SK-N-SH (cell line): ENCODE data around the gene NTM. TPM values are rescaled to one million over a fixed set of nuclear protein-coding genes. Genes with fewer than 3 reads are reported as not detected.

Experiments
- CTCF ChIA-PET: fragments of 300-600, 350-600 bp; formaldehyde crosslinking; extraction: SDS; loops from one replicate; lab custom pipeline; 2021; lab: Yijun Ruan, JAX
- POLR2A ChIA-PET: fragments of 350-600 bp; sonication (Branson Sonifier 250); formaldehyde crosslinking; extraction: SDS; loops from one replicate; lab custom pipeline; 2020; ENCODE audit warnings: antibody characterized with exemption, inconsistent platforms; lab: Yijun Ruan, JAX
- DNase-seq: peaks from one replicate; pipeline ENCODE4 v3.0.0; 2012
- H2AFZ ChIP-seq: fragments of 200-600 bp; sonication (generic); 2 replicates; pipeline ENCODE4 v1.8.1; 2016; ENCODE audit warnings: antibody characterized with exemption, mild to moderate bottlenecking, low read depth
- H3F3A ChIP-seq: fragments of 200-600 bp; sonication (generic); replicated peaks from 2 replicates; pipeline ENCODE3; 2016; ENCODE audit warnings: antibody characterized with exemption, mild to moderate bottlenecking; ENCODE audit not compliant: insufficient read depth
- H3K27ac ChIP-seq, 2 experiments: fragments of 200-500 bp in 1 of 2; fragments of 200-600 bp in 1 of 2; sonication (Bioruptor generic) in 1 of 2; sonication (generic), shearing (Covaris generic) in 1 of 2; 2 replicates each; pipeline versions ENCODE4 v1.5.1 to v1.6.1; 2014 to 2016; ENCODE audit warnings: low read depth in 2 of 2, inconsistent platforms in 1 of 2, low read length in 1 of 2, mild to moderate bottlenecking in 1 of 2, mixed read lengths in 1 of 2
- H3K27me3 ChIP-seq: fragments of 200-600 bp; sonication (generic), shearing (Covaris generic); 2 replicates; pipeline ENCODE4 v1.6.1; 2016; ENCODE audit warnings: mixed run types; ENCODE audit not compliant: insufficient read depth
- H3K36me3 ChIP-seq, 2 experiments: fragments of 200-500 bp in 1 of 2; fragments of 200-600 bp in 1 of 2; sonication (Bioruptor generic) in 1 of 2; sonication (generic) in 1 of 2; replicated peaks in 1 of 2; 2 replicates each; pipeline versions ENCODE3 to v1.5.1; 2014 to 2016; ENCODE audit warnings: low read length in 1 of 2, mild to moderate bottlenecking in 1 of 2; ENCODE audit not compliant: insufficient read depth in 2 of 2, control insufficient read depth in 1 of 2
- H3K4me1 ChIP-seq, 2 experiments: fragments of 200-500 bp in 1 of 2; fragments of 200-600 bp in 1 of 2; sonication (Bioruptor generic) in 1 of 2; sonication (generic), shearing (Covaris generic) in 1 of 2; 2 replicates each; pipeline versions ENCODE4 v1.5.1 to v1.6.1; 2014 to 2016; ENCODE audit warnings: low read depth in 1 of 2, low read length in 1 of 2, mixed run types in 1 of 2; ENCODE audit not compliant: insufficient read depth in 2 of 2, control insufficient read depth in 1 of 2
- H3K4me2 ChIP-seq: fragments of 200-600 bp; sonication (generic), shearing (Covaris generic); 2 replicates; pipeline ENCODE4 v1.6.1; 2017; ENCODE audit warnings: mixed run types
- H3K4me3 ChIP-seq, 2 experiments: fragments of 200-500 bp in 1 of 2; fragments of 200-600 bp in 1 of 2; sonication (Bioruptor generic) in 1 of 2; sonication (generic), shearing (Covaris generic) in 1 of 2; 2 replicates each; pipeline versions ENCODE4 v1.5.1 to v1.8.1; 2014 to 2016; ENCODE audit warnings: low read depth in 2 of 2, inconsistent platforms in 1 of 2, low read length in 1 of 2, mild to moderate bottlenecking in 1 of 2, mixed read lengths in 1 of 2, moderate library complexity in 1 of 2
- H3K79me2 ChIP-seq: fragments of 200-600 bp; sonication (generic); 2 replicates; pipeline ENCODE4 v1.8.1; 2017; ENCODE audit warnings: mild to moderate bottlenecking; ENCODE audit not compliant: insufficient read depth
- H3K9ac ChIP-seq: fragments of 200-600 bp; sonication (generic); 2 replicates; pipeline ENCODE4 v1.6.1; 2017; ENCODE audit warnings: mixed run types
- H3K9me2 ChIP-seq: fragments of 200-600 bp; sonication (generic); 2 replicates; pipeline ENCODE4 v1.6.1; 2017; ENCODE audit warnings: mixed run types
- H3K9me3 ChIP-seq: fragments of 200-600 bp; sonication (generic); 2 replicates; pipeline ENCODE4 v1.6.1; 2017; ENCODE audit warnings: mixed run types, mild to moderate bottlenecking, moderate library complexity
- H4K20me1 ChIP-seq: fragments of 200-600 bp; sonication (generic); 2 replicates; pipeline ENCODE4 v1.6.1; 2017; ENCODE audit warnings: mild to moderate bottlenecking, mixed run types; ENCODE audit not compliant: insufficient read depth
- CHD2 ChIP-seq: fragments of 150-350 bp; IDR thresholded peaks from 2 replicates; pipeline ENCODE4 v1.6.1; 2018; ENCODE audit warnings: low read length; ENCODE audit not compliant: partially characterized antibody
- ELF1 ChIP-seq: IDR thresholded peaks from 2 replicates; pipeline ENCODE4 v1.4.0; 2012
- EZH2phosphoT487 ChIP-seq: fragments of 200-600 bp; sonication (generic); IDR thresholded peaks from 2 replicates; pipeline ENCODE4 v1.6.1; 2017; ENCODE audit warnings: low read depth, mixed run types, mild to moderate bottlenecking, antibody characterized with exemption, moderate library complexity, borderline replicate concordance
- FOSL2 ChIP-seq: IDR thresholded peaks from 2 replicates; pipeline ENCODE4 v1.4.0; 2012; ENCODE audit warnings: low read depth, mild to moderate bottlenecking, moderate library complexity, borderline replicate concordance
- FOXJ3 ChIP-seq: sonication (generic); formaldehyde crosslinking; IDR thresholded peaks from 2 replicates; pipeline ENCODE4 v1.5.1; 2020; ENCODE audit warnings: mild to moderate bottlenecking, missing genetic modification reagents
- FOXM1 ChIP-seq: IDR thresholded peaks from 2 replicates; pipeline ENCODE4 v1.4.0; 2012; ENCODE audit warnings: low read depth, mild to moderate bottlenecking
- NFIC ChIP-seq: IDR thresholded peaks from 2 replicates; pipeline ENCODE4 v1.4.0; 2012; ENCODE audit warnings: borderline replicate concordance
- POLR2AphosphoS5 ChIP-seq: IDR thresholded peaks from 2 replicates; pipeline ENCODE4 v1.6.1; 2012; ENCODE audit warnings: low read depth, low read length
- RAD21 ChIP-seq: IDR thresholded peaks from 2 replicates; pipeline ENCODE4 v1.6.1; 2012; ENCODE audit warnings: mild to moderate bottlenecking, low read length
- RFX5 ChIP-seq: IDR thresholded peaks from 2 replicates; pipeline ENCODE4 v1.6.1; 2012; ENCODE audit warnings: mild to moderate bottlenecking, improper control_type of control experiment, low read length
- RXRA ChIP-seq: IDR thresholded peaks from 2 replicates; pipeline ENCODE4 v1.4.0; 2012; ENCODE audit warnings: low read depth, mild to moderate bottlenecking, borderline replicate concordance
- SIN3A ChIP-seq: IDR thresholded peaks from 2 replicates; pipeline ENCODE4 v1.6.1; 2012; ENCODE audit warnings: low read depth, mild to moderate bottlenecking, low read length, moderate library complexity, borderline replicate concordance
- SMC3 ChIP-seq: IDR thresholded peaks from 2 replicates; pipeline ENCODE4 v1.6.1; 2012; ENCODE audit warnings: low read depth, low read length, improper control_type of control experiment
- TCF12 ChIP-seq: IDR thresholded peaks from 2 replicates; pipeline ENCODE4 v1.4.0; 2012
- USF1 ChIP-seq: IDR thresholded peaks from 2 replicates; pipeline ENCODE4 v1.4.0; 2012; ENCODE audit warnings: low read depth, borderline replicate concordance
- ZBTB33 ChIP-seq: IDR thresholded peaks from 2 replicates; pipeline ENCODE4 v1.4.0; 2012; ENCODE audit warnings: low read depth, borderline replicate concordance
- WGBS: methylation state at CpG from one replicate; pipeline ENCODE4 v1.1.6; 2017; ENCODE audit warnings: low lambda C conversion rate; 5-methylcytosine and 5-hydroxymethylcytosine counted together
- polyA plus RNA-seq, 3 experiments: library from polyadenylated mRNA; depleted of rRNA; stranded (reverse); fragments of >200 nt; gene quantifications; 2 replicates each; pipeline ENCODE4 v1.2.3, GENCODE V29; 2012
- TF ChIP-seq, protein P1 (sequence below): IDR thresholded peaks from 2 replicates; pipeline ENCODE4 v1.4.0; 2012; ENCODE audit warnings: low read depth
- TF ChIP-seq, protein P2 (sequence below): fragments of 150-350 bp; IDR thresholded peaks from 2 replicates; pipeline ENCODE4 v1.6.1; 2016; ENCODE audit warnings: mild to moderate bottlenecking, low read depth, low read length

Gene NTM
- polyA plus RNA-seq, 1 of the 3 experiments (the other 2 are of a cell fraction) = 20.0 TPM

GRCh38 chr11:132373405-132374143, 1003.2 kb downstream of the NTM start:
- no peak overlapping the region for H3K4me3 ChIP-seq
- no peaks in the 10 kb centered on the region for H3K4me1 ChIP-seq
- H3F3A ChIP-seq = no peaks in the 10 kb centered on the region
- H3K36me3 ChIP-seq = no peaks in the 10 kb centered on the region
- TF ChIP-seq TCF12 (no peak), USF1 (no peak), FOSL2 (no peak), SIN3A (no peak), RAD21 (no peak), RXRA (no peak)
- DNase-seq = no peak
- no peaks in the 10 kb centered on the region for H3K27me3 ChIP-seq
- no peak overlapping the region for H3K4me2 ChIP-seq
- H2AFZ ChIP-seq = no peak overlapping the region
- POLR2A ChIA-PET = no interaction called here
- no peak overlapping the region for H3K9ac ChIP-seq
- H4K20me1 ChIP-seq = no peaks in the 10 kb centered on the region
- no peak overlapping the region for H3K27ac ChIP-seq
- WGBS = 25% methylated on average over 4 of the region's 4 CpGs
- H3K9me2 ChIP-seq = no peaks in the 10 kb centered on the region; the same call in 1 of the 2 replicates
- no peaks in the 10 kb centered on the region for H3K79me2 ChIP-seq
- no peaks in the 10 kb centered on the region for H3K9me3 ChIP-seq
- CTCF ChIA-PET = no interaction called here

DNA sequence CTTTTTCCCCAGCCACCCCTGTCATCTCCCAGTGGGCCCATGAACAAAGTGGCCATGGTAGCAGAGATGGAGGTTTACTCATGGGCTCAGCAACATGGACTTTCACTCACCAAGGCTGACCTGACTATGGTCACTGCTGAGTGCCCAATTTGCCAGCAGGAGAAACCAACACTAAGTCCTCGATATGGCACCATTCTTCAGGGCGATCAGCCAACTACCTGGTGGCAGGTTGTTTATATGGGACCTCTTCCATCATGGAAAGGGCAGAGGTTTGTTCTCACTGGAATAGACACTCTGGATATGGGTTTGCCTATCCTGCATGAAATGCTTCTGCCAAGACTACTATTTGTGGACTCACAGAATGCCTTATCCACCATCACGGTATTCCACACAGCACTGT, 1009.1 kb downstream of the NTM start:
- H2AFZ ChIP-seq = no peak overlapping the region
- no peaks in the 10 kb centered on the region for H3K9me2 ChIP-seq
- H3K4me3 ChIP-seq = no peak overlapping the region
- 26% methylated on average over 3 of the region's 3 CpGs for WGBS
- TF ChIP-seq USF1 = no peak
- TF ChIP-seq, protein P1, sequence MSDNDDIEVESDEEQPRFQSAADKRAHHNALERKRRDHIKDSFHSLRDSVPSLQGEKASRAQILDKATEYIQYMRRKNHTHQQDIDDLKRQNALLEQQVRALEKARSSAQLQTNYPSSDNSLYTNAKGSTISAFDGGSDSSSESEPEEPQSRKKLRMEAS = no peak
- no peak for TF ChIP-seq CHD2
- no peak for TF ChIP-seq SMC3
- no peak for TF ChIP-seq POLR2AphosphoS5
- TF ChIP-seq FOXJ3 = no peak
- TF ChIP-seq ELF1 = no peak
- TF ChIP-seq FOXM1 = no peak
- TF ChIP-seq TCF12 = no peak
- TF ChIP-seq EZH2phosphoT487 = no peak
- TF ChIP-seq RFX5 = no peak
- TF ChIP-seq, protein P2, sequence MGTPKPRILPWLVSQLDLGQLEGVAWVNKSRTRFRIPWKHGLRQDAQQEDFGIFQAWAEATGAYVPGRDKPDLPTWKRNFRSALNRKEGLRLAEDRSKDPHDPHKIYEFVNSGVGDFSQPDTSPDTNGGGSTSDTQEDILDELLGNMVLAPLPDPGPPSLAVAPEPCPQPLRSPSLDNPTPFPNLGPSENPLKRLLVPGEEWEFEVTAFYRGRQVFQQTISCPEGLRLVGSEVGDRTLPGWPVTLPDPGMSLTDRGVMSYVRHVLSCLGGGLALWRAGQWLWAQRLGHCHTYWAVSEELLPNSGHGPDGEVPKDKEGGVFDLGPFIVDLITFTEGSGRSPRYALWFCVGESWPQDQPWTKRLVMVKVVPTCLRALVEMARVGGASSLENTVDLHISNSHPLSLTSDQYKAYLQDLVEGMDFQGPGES = no peak
- TF ChIP-seq NFIC = no peak
- TF ChIP-seq ZBTB33 = no peak
- no peaks in the 10 kb centered on the region for H3K4me1 ChIP-seq
- H3K27me3 ChIP-seq = no peaks in the 10 kb centered on the region
- no peak overlapping the region for H3K4me2 ChIP-seq
- no peak for DNase-seq
- H4K20me1 ChIP-seq = no peaks in the 10 kb centered on the region
- no peaks in the 10 kb centered on the region for H3F3A ChIP-seq
- POLR2A ChIA-PET = no interaction called here
- H3K27ac ChIP-seq = no peak overlapping the region
- no peaks in the 10 kb centered on the region for H3K79me2 ChIP-seq
- no peaks in the 10 kb centered on the region; the same call in 1 of the 2 replicates for H3K9me3 ChIP-seq
- no peak overlapping the region for H3K9ac ChIP-seq
- CTCF ChIA-PET = no interaction called here
- no peaks in the 10 kb centered on the region for H3K36me3 ChIP-seq
